OCI-LY1 (cell line): ENCODE results near the gene TMEM200A.

Experiments used
- CTCF ChIP-seq: fragments of 200-600 bp; sonication (generic), shearing (Covaris generic); IDR thresholded peaks from 2 replicates; pipeline ENCODE4 v1.5.1; 2017; ENCODE audit warnings: mild to moderate bottlenecking, antibody characterized with exemption, low read length, moderate library complexity, mixed read lengths
- EZH2 ChIP-seq: fragments of 200-600 bp; sonication (generic), shearing (Covaris generic); IDR thresholded peaks from 2 replicates; pipeline ENCODE4 v1.8.0; 2017; ENCODE audit warnings: borderline replicate concordance, mixed run types, mild to moderate bottlenecking, antibody characterized with exemption, low read length, moderate library complexity, mixed read lengths

DNA sequence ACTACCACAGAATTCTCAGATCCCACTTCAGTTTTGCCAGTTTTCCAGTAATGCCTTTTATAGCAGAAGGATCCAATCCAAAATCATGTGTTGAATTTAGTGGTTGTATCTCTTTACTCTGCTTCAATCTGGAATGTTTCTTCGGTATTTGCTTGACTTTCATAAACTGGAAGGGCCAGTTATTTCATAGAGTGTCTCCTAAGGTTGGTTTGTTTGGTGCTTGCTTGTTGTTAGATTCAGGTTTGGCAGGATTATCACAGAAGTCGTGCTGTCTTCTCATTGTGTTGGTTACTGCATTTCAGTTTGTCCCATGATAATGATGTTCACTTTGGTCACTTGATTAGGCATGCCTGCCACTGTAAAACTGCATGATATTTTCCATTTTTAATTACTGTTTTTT lies 45.7 kb downstream of the TMEM200A start:
- no peak for TF ChIP-seq CTCF
- TF ChIP-seq EZH2 = no peak
